Measurements from ENCODE around the gene MACROD2.

- TF ChIP-seq CTCF (IDR thresholded peaks at IDR 0.05) (peak in 1 of 6 experiments; percentile 10), POLR2A (IDR thresholded peaks at IDR 0.05) (no peak)
These were observed 924.3 kb downstream of the MACROD2 start for GRCh38 chr20:14919501-14920081.
